ENCODE measurements around the gene ROR2. TPM values are rescaled to one million over a fixed set of nuclear protein-coding genes. Genes with fewer than 3 reads are reported as not detected.

The ROR2 gene
- total RNA-seq, 2 donors from 2014 or later = 37.2 to 43.9 TPM

DNA sequence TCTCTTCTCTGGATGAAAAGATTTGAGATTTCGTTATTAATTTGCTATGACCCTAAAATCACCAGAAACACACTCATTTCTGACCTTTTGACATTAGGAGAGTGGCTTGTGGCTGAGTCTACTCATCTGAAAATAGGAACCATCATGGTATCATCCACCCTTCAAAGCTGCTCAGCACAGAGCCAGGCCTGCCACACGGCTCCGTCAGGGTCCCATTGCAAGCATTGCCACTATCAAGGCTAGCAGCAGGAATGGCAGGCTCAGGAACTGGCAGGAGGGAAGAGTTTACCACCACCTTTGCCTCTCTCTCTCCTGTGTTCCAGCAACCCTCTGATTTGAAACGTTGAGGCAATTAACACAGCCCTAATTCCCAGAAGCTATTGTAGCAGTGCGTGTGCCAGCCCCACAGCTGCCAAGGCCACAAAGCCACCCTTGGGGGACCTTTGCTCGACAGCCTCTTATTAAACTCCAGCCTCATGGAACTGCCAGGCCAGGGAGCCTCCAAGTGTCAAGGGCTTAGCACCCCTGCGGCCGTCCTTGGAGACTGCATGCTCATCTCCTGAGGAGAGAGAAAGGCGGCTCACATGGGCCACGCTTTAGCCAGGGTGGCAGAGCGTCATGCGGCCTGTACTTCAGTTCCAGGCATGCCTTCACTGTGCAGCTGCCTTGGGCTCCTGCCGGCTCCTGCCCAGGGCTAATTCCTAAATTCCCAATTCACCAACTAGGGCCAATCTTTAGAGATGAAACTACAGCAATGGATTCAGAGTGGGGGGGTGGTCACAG lies 145.9 kb downstream of the ROR2 start:
- no peaks in the 10 kb centered on the region for H3K36me3 ChIP-seq
- no peaks in the 10 kb centered on the region for H3K9me3 ChIP-seq
- TF ChIP-seq, protein P1, sequence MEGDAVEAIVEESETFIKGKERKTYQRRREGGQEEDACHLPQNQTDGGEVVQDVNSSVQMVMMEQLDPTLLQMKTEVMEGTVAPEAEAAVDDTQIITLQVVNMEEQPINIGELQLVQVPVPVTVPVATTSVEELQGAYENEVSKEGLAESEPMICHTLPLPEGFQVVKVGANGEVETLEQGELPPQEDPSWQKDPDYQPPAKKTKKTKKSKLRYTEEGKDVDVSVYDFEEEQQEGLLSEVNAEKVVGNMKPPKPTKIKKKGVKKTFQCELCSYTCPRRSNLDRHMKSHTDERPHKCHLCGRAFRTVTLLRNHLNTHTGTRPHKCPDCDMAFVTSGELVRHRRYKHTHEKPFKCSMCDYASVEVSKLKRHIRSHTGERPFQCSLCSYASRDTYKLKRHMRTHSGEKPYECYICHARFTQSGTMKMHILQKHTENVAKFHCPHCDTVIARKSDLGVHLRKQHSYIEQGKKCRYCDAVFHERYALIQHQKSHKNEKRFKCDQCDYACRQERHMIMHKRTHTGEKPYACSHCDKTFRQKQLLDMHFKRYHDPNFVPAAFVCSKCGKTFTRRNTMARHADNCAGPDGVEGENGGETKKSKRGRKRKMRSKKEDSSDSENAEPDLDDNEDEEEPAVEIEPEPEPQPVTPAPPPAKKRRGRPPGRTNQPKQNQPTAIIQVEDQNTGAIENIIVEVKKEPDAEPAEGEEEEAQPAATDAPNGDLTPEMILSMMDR (IDR thresholded peaks at IDR 0.05) = no peak
- TF ChIP-seq POLR2AphosphoS5 (IDR thresholded peaks at IDR 0.05) (no peak), POLR2A (IDR thresholded peaks at IDR 0.05) (no peak)
- no peaks in the 10 kb centered on the region for H3K4me1 ChIP-seq (replicated peaks)
- 78% methylated on average over 13 of the region's 13 CpGs for WGBS
- H3K4me3 ChIP-seq = no peak overlapping the region
- intact Hi-C loops (cut with DNase I) = no loop called here
- no peak for DNase-seq (ENCODE audit: low spot score)
- no peak overlapping the region for H3K27ac ChIP-seq
- H3K27me3 ChIP-seq (replicated peaks; ENCODE audit: insufficient read depth) = no peaks in the 10 kb centered on the region

DNA sequence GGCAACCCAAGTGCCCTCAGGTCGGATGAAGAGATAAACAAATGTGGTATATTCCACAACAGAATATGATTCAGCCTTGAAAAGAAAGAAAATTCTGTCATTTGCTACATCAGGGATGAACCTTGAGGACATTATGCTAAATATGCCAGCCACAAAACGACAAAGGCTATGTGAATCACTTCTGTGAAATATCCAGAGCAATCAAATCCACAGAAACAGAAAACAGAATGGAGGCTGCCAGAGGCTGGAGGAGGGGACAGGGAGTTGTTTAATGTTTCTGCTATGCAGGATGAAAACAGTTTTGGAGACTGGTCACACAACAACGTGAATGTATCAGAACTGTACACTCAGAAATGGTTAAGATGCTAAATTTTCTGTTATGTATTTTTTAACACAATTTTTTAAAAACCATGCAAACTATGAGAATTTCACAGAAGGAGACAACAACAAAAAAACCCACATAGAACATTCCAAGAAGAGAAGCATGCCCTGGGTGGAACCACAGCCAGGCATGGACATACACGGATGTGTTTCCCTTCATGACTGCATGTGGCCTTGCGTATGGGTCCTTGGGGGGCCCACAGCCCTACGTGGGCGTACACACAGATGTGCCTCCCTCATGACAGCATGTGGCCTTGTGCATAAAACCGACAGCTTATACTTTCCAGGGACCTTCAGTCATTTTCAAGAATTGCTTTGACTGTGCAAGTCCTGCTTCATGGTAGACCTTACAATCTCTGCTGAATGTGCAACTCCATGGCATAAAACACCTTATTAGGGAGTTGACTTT lies 146.7 kb downstream of the ROR2 start:
- 82% methylated on average over 8 of the region's 8 CpGs for WGBS
- Histone ChIP-seq H3K4me1 (replicated peaks) (no peaks in the 10 kb centered on the region), H3K27ac (no peak overlapping the region), H3K4me3 (no peak overlapping the region), H3K27me3 (replicated peaks; ENCODE audit: insufficient read depth) (no peaks in the 10 kb centered on the region), H3K36me3 (no peaks in the 10 kb centered on the region), H3K9me3 (no peaks in the 10 kb centered on the region)
- intact Hi-C loops (cut with DNase I) = no loop called here
- TF ChIP-seq POLR2A (IDR thresholded peaks at IDR 0.05) = no peak
- TF ChIP-seq, protein P1 (IDR thresholded peaks at IDR 0.05) = no peak
- TF ChIP-seq POLR2AphosphoS5 (IDR thresholded peaks at IDR 0.05) = no peak
- no peak for DNase-seq (ENCODE audit: low spot score)

DNA sequence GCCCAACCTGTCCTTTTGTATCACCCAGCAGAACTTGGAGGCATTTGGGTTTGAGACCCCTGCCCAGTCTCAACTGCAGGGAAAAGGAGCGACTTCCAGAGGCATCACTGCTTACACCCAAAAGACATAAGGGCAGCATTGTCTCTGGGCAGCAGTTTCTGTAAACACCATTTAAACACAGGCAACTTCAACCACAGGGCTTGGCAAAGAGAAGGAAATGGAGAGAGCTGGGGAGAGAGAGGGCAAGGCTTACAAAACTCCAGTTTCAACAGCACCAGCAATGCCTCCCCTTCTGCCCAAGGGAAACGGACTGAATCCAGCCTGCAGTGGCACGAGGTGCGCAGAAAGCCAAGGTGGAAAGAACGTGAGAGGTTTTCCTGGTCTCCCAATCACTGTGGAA lies 147.6 kb downstream of the ROR2 start:
- Histone ChIP-seq H3K27ac (no peak overlapping the region), H3K9me3 (no peaks in the 10 kb centered on the region), H3K4me3 (no peak overlapping the region), H3K27me3 (replicated peaks; ENCODE audit: insufficient read depth) (no peaks in the 10 kb centered on the region), H3K36me3 (no peaks in the 10 kb centered on the region), H3K4me1 (replicated peaks) (no peaks in the 10 kb centered on the region)
- DNase-seq (ENCODE audit: low spot score) = no peak
- intact Hi-C loops (cut with DNase I) = no loop called here
- TF ChIP-seq POLR2AphosphoS5 (IDR thresholded peaks at IDR 0.05) (no peak), POLR2A (IDR thresholded peaks at IDR 0.05) (no peak)
- TF ChIP-seq, protein P1 (IDR thresholded peaks at IDR 0.05) = no peak
- WGBS = 75% methylated on average over 5 of the region's 5 CpGs

DNA sequence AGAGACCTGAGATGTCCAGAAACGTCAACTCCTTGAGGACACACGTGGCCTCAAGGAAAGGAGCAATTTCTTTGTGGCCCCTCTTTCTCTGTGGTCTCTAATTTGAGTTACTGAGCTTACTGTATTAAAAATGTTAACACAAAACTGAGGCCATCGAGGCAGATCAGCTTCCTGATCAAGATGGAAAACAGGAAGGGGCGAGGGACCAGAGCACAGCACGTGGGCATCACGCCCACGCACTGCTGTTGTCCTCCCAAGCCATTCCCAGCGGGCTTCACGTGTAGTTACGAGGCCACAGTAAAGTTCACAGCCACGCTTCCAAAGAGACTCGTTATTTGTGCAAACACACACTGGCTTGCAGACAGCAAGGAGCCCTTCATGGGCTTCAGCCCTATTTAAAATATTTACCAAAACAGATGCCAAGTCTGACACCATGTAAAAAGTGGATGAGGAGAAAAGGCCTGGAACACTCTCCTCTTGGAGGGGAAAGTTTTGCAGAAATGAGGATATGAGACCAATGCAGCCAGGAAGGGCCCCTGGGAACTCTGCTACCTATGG lies 149.5 kb downstream of the ROR2 start:
- TF ChIP-seq, protein P1 (IDR thresholded peaks at IDR 0.05) = no peak
- TF ChIP-seq POLR2A (IDR thresholded peaks at IDR 0.05) = no peak
- no peak overlapping the region for H3K4me3 ChIP-seq
- 52% methylated on average over 12 of the region's 12 CpGs for WGBS
- no peaks in the 10 kb centered on the region for H3K27me3 ChIP-seq (replicated peaks; ENCODE audit: insufficient read depth)
- H3K9me3 ChIP-seq = no peaks in the 10 kb centered on the region
- H3K36me3 ChIP-seq = no peaks in the 10 kb centered on the region
- intact Hi-C loops (cut with DNase I) = no loop called here
- DNase-seq (ENCODE audit: low spot score) = no peak
- H3K4me1 ChIP-seq (replicated peaks) = no peaks in the 10 kb centered on the region
- H3K27ac ChIP-seq = no peak overlapping the region
